HG03095 (cell line): Measurements from ENCODE around the gene DHX32.

ENCODE experiments used
- ATAC-seq: cut with Tn5 transposase; IDR thresholded peaks from one replicate; pipeline ENCODE4 v1.9.1; 2021; ENCODE audit warnings: moderate library complexity; ENCODE audit not compliant: unreplicated experiment

Gene DHX32

GRCh38 chr10:125816548-125816947 is 64.5 kb downstream of the DHX32 start:
- no peak for ATAC-seq

DNA sequence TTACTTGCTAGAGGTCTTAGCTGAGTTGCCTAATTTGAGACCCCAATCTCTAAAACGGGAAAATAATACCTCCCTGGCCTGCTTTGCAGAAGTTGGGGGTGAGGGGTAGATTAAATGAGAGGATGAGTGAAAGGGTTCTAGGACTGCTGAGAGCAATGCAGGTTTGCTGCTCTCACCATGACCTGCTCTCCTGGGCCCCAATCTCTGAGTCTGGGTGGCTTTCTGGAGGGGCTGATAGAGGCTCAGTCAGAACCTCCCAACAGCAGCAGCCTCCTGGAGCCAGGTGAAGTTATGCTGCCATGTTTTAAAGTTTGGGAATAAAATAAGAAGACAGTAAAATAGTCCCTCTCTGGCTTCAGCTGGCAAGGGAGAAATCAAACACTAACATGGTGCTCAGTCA is 65.3 kb downstream of the DHX32 start:
- ATAC-seq, result no peak

- ATAC-seq, result no peak
Measured at GRCh38 chr10:125812128-125812750, 68.9 kb downstream of the DHX32 start.

DNA sequence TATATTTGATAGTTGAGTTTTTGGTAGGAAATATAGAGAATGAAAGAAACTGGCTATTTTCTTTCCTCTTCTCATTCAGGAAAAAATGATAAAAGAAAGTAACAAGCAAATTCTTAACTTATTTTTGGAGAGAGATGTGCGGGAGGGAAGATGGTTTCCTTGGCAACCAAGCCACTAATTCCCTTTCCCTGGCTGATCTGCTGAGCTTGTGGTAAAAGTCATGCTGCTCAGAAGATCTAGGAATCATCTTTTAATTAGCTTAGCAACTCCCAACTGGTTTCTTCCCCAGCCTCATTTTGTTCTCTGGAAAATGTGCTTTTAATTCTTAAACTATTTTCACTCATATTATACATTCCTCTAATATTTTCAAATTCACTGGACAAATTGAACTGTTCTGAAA is 69.8 kb downstream of the DHX32 start:
- no peak for ATAC-seq

GRCh38 chr10:125808047-125808446 is 73.0 kb downstream of the DHX32 start:
- ATAC-seq, result no peak

DNA sequence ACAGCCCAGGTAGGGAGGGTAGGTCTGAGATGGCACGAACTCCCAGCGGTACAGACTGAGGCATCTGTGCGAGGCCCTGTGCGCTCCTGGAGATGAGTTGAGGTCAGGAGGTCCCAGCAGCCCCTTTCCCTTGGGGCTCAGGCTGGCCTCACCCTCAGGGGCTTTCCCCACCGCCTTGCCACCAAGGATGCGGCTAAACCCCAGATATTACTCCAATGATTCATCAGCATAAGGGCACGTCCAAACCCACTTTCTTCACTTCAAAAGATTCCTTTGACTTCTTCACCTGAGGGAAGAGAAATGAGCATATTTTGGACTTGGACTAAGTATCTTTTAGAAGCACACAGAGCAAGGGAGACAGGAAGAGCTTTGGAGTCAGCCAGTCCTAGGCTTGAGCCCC is 78.4 kb downstream of the DHX32 start:
- no peak for ATAC-seq

DNA sequence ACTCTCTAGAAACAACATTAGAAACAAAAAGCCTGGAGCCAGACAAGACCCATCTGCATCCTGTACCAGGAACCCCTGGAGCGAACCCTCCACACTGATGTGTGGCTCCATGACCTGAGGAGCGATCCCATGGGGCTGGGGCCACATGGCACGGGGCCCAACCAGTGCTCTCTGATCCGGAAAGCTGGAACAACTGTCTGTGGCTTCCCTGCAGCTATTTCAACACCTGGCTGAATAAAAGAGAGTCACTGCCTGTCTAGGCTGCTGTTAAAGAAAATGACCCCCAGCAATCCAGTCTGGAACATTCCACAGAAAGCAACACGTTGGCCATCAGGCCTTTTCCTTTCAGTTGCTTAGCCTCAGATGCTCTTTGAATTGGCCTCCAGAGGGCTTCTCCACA is 79.0 kb downstream of the DHX32 start:
- no peak for ATAC-seq

- no peak for ATAC-seq
Measured at GRCh38 chr10:125801574-125801973, 79.5 kb downstream of the DHX32 start.

DNA sequence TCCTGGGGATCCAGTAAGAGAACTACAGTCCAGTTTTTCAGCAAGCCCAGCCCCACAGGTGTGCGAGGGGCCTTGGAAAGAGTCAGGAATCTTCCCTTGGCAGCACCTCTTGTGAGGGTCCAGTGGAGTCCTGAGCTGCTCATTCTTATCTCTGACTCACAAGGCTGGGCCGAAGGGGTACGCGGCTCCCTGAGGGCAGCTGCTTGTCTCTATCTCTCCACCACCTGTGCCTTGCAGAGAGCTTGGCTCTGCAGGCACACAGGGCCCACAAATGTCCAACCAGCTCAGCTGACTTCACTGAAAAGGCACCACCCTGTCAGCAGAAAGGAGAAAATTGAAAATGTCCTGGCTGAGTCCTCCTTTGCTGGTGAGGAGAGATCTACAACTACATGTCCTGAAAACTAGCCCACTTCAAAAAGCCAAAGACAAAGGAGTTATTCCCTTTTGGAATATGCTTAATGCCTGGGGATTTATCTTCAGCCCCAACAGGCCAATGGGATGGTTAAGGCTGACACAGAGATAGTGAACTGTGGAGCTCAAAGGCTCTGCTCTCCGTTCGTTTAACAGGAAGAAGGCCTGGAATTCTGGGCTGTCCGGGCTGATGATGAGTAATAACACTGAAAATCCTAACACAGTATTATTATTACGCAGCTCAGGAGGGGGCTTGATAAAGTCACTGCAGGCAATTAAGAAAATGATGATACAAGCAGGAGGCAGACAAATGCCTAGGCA is 81.5 kb downstream of the DHX32 start:
- ATAC-seq, result no peak

- no peak for ATAC-seq
Measured at GRCh38 chr10:125797994-125798662, 83.0 kb downstream of the DHX32 start.

DNA sequence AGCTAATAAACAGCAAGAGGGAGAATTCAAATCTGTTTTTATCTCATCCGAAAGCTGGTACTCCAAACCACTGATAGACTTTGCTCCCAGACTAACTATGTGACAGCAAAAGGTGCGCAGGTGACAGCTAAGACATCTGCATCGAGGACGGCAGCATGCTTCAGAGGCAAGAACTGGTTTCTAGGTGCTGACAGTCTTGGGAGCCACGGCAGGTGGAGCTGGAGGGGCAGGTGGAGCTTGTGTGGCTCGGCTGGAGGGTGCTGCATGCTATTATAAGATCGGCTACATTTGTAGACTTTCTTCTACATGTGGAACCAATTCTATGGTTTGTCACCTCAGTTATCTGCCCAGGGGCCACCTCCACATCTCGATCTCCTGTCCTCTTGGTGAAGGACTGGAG is 83.7 kb downstream of the DHX32 start:
- ATAC-seq, result no peak

- no peak for ATAC-seq
Measured at GRCh38 chr10:125795637-125796190, 85.4 kb downstream of the DHX32 start.

DNA sequence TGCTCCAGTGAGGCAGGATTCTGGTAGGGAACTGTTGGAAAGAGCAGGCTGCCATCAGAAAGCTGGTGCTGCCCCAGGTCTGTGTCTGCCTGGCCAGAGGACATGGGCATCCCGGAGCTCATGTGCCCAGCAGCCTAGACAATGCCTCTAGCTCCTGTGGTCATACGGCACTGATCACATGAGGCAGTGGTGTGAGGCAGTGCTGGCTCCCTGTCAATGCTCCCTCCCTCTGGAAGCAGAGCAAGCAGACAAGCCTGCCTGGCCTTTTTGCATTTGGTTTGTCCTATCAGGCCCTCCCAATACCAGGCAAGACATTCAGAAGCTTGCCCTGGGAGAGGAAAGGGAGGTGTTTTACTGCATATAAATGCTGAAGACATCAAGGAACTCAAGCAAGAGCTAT is 86.0 kb downstream of the DHX32 start:
- no peak for ATAC-seq

DNA sequence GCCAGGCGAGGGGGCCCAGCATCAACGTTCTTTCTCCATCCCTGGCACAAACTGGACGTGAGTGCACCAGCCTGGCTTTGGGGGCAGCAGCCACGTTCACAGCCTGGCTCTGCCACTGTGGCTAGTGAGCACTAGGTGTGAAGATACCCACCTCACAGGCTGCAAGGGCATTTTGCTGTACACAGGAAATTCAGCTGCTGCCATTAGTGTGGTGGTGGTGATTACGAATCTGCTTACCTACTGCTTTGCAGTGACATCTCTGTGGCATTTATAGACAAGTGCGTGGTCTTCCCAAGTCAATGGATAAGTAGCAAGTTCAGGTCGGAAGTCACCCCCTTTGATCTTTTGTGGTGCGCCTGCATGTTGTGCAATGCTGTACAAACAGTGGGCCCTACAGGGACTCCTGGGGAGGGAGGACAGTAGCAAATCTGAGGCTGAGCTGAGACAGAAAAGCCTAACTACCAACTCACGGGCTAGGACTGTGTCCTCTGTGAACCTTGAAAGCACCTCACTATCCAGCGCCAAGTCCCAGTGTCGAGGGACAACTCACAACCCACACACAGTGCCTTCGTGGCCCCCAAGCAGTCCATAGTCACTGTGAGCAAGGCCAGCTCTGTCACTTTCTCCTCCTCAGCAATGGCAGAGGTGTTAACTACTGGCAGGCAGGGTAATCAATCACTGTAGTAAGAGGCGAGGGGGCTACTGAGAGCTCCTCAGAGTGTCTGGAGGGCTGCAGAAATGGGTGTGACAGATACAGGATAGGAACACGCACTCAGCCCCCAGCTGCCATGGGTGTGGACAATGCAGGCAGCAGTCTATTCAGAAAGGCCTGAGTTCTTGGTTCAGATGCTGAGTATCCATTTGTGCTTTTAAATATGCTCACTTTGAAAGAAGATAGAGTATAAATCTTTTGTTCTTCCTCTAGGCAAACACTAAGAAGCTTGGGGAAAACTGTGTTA is 88.5 kb downstream of the DHX32 start:
- ATAC-seq, result no peak

- ATAC-seq, result no peak
Measured at GRCh38 chr10:125788156-125789034, 92.7 kb downstream of the DHX32 start.
